Mesenchymal stem cell (in vitro differentiated cells and primary cell): ENCODE data around the gene KCNG4.
A peak's percentile ranks its signal among the peaks of the same experiment; 100 is the strongest.

Experiments used
- DNase-seq: peaks from one replicate; pipeline ENCODE4 v3.0.0-alpha.2; 2013
- H2AFZ ChIP-seq: one replicate; pipeline ENCODE4 v1.6.1; 2013; ENCODE audit warnings: low read depth, mild to moderate bottlenecking, control low read depth, inconsistent platforms, low read length, moderate library complexity
- H2AK5ac ChIP-seq: 2 replicates; pipeline ENCODE4 v1.6.1; 2013; ENCODE audit warnings: low read length, moderate library complexity, mild to moderate bottlenecking, inconsistent platforms; ENCODE audit not compliant: severe bottlenecking
- H2BK120ac ChIP-seq: one replicate; pipeline ENCODE4 v1.6.1; 2013; ENCODE audit warnings: low read depth, mild to moderate bottlenecking, inconsistent platforms, low read length, moderate library complexity
- H2BK12ac ChIP-seq, 2 experiments: one replicate each; pipeline ENCODE4 v1.6.1; 2013; ENCODE audit warnings: inconsistent platforms in 2 of 2, low read length in 2 of 2, mild to moderate bottlenecking in 2 of 2, moderate library complexity in 2 of 2, control low read depth in 1 of 2
- H2BK15ac ChIP-seq: one replicate; pipeline ENCODE4 v1.6.1; 2013; ENCODE audit warnings: mild to moderate bottlenecking, low read depth, inconsistent platforms; ENCODE audit not compliant: poor library complexity, severe bottlenecking
- H2BK5ac ChIP-seq: 2 replicates; pipeline ENCODE4 v1.6.1; 2013; ENCODE audit warnings: low read depth, mild to moderate bottlenecking, low read length, control low read depth, inconsistent platforms; ENCODE audit not compliant: poor library complexity, severe bottlenecking
- H3K14ac ChIP-seq, 2 experiments: one replicate each; pipeline ENCODE4 v1.6.1; 2013; ENCODE audit warnings: inconsistent platforms in 2 of 2, low read length in 2 of 2, control low read depth in 1 of 2, mild to moderate bottlenecking in 1 of 2, moderate library complexity in 1 of 2
- H3K18ac ChIP-seq, 2 experiments: one replicate each; pipeline ENCODE4 v1.6.1; 2013; ENCODE audit warnings: inconsistent platforms in 2 of 2, low read length in 2 of 2, control low read depth in 1 of 2, low read depth in 1 of 2, mild to moderate bottlenecking in 1 of 2
- H3K23ac ChIP-seq, 2 experiments: one replicate each; pipeline ENCODE4 v1.6.1; 2013; ENCODE audit warnings: inconsistent platforms in 2 of 2, low read length in 2 of 2, mild to moderate bottlenecking in 2 of 2, moderate library complexity in 2 of 2, control low read depth in 1 of 2
- H3K27ac ChIP-seq: 2 replicates; pipeline ENCODE4 v1.5.1; 2013; ENCODE audit warnings: mild to moderate bottlenecking, moderate library complexity, low read length, control low read depth, inconsistent platforms; ENCODE audit not compliant: poor library complexity, severe bottlenecking
- H3K27me3 ChIP-seq, 2 experiments: 2 replicates each; pipeline versions ENCODE4 v1.6.1 to v1.7.0; 2013; ENCODE audit warnings: low read length in 2 of 2, mild to moderate bottlenecking in 2 of 2, moderate library complexity in 2 of 2, control low read depth in 1 of 2, inconsistent platforms in 1 of 2; ENCODE audit not compliant: control insufficient read depth in 1 of 2, insufficient read depth in 1 of 2
- H3K36me3 ChIP-seq, 2 experiments: 2 replicates each; pipeline versions ENCODE4 v1.6.1 to v1.7.0; 2013; ENCODE audit warnings: low read length in 2 of 2, control low read depth in 1 of 2, inconsistent platforms in 1 of 2, low read depth in 1 of 2, mild to moderate bottlenecking in 1 of 2; ENCODE audit not compliant: insufficient read depth in 2 of 2, control insufficient read depth in 1 of 2
- H3K4ac ChIP-seq, 2 experiments: one replicate each; pipeline ENCODE4 v1.6.1; 2013; ENCODE audit warnings: inconsistent platforms in 2 of 2, low read length in 2 of 2, mild to moderate bottlenecking in 2 of 2, moderate library complexity in 2 of 2, control low read depth in 1 of 2, low read depth in 1 of 2
- H3K4me1 ChIP-seq: 2 replicates; pipeline ENCODE4 v1.6.1; 2013; ENCODE audit warnings: low read depth, low read length, control low read depth; ENCODE audit not compliant: control insufficient read depth, insufficient read depth
- H3K4me2 ChIP-seq: 2 replicates; pipeline ENCODE4 v1.6.1; 2013; ENCODE audit warnings: low read length, mild to moderate bottlenecking, inconsistent platforms; ENCODE audit not compliant: poor library complexity, severe bottlenecking
- H3K4me3 ChIP-seq, 2 experiments: 2 replicates each; pipeline versions ENCODE4 v1.5.1 to v1.7.0; 2013; ENCODE audit warnings: low read length in 2 of 2, mild to moderate bottlenecking in 2 of 2, control low read depth in 1 of 2, low read depth in 1 of 2; ENCODE audit not compliant: insufficient read depth in 1 of 2
- H3K79me1 ChIP-seq: replicated peaks from 2 replicates; pipeline ENCODE4 v1.6.1; 2013; ENCODE audit warnings: mild to moderate bottlenecking, control low read depth, low read length, inconsistent platforms; ENCODE audit not compliant: poor library complexity, severe bottlenecking
- H3K9ac ChIP-seq: 2 replicates; pipeline ENCODE4 v1.7.0; 2013; ENCODE audit warnings: mild to moderate bottlenecking, low read length, moderate library complexity
- H3K9me3 ChIP-seq: 2 replicates; pipeline ENCODE4 v1.7.0; 2013; ENCODE audit warnings: mild to moderate bottlenecking, low read length; ENCODE audit not compliant: control insufficient read depth
- H4K8ac ChIP-seq: one replicate; pipeline ENCODE4 v1.6.1; 2013; ENCODE audit warnings: inconsistent platforms, mild to moderate bottlenecking, low read length, moderate library complexity
- H4K91ac ChIP-seq: one replicate; pipeline ENCODE4 v1.6.1; 2013; ENCODE audit warnings: mild to moderate bottlenecking, low read length, inconsistent platforms
- WGBS: methylation state at CpG from one replicate; pipeline ENCODE4 v1.1.7; 2013; ENCODE audit warnings: mixed read lengths; 5-methylcytosine and 5-hydroxymethylcytosine counted together

Gene KCNG4

DNA sequence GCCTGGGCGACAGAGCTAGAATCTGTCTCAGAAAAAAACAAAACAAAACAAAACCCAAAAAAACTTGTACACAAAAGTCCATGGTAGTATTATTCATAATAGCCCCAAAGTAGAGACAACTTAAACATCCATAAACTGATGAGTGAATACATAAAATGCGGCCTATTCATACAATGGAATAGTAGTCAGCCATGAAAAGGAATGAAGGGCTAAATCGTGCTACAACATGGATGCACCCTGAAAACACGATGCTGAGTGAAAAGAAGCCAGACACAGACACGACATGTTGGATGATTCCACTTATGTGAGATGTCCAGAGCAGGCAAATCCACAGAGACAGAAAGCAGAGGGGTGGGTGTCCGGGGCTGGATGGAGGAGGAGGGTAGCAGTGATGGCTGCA is 12.3 kb downstream of the KCNG4 start:
- H3K4me3 ChIP-seq, result no peak overlapping the region
- H3K4ac ChIP-seq, result no peak overlapping the region
- H2BK120ac ChIP-seq, result no peak overlapping the region
- peak overlapping the region in 1 of 2 experiments; percentile 68 for H2BK12ac ChIP-seq
- no peak overlapping the region for H2BK15ac ChIP-seq
- WGBS, result 94% methylated on average over 5 of the region's 6 CpGs
- no peaks in the 10 kb centered on the region for H3K9me3 ChIP-seq
- no peaks in the 10 kb centered on the region for H3K36me3 ChIP-seq
- peak overlapping the region; percentile 19 for H4K91ac ChIP-seq
- peak overlapping the region; percentile 41 for H4K8ac ChIP-seq
- no peak overlapping the region for H3K27ac ChIP-seq
- no peaks in the 10 kb centered on the region for H3K79me1 ChIP-seq
- H2AFZ ChIP-seq, result no peak overlapping the region
- no peak overlapping the region for H3K9ac ChIP-seq
- no peak for DNase-seq
- peak overlapping the region; percentile 3 to 29 for H3K18ac ChIP-seq
- peaks cover 17% of the 10 kb centered on the region for H3K4me1 ChIP-seq
- H3K14ac ChIP-seq, result no peak overlapping the region
- no peak overlapping the region for H3K23ac ChIP-seq
- no peak overlapping the region for H3K4me2 ChIP-seq
- H3K27me3 ChIP-seq, result peaks cover 14 to 44% of the 10 kb centered on the region in 2 experiments
- H2BK5ac ChIP-seq, result no peak overlapping the region
- H2AK5ac ChIP-seq, result no peak overlapping the region

- no peak overlapping the region for H2BK5ac ChIP-seq
- whole genome bisulfite sequencing, result 93% methylated on average over 8 of the region's 8 CpGs
- no peak overlapping the region for H4K91ac ChIP-seq
- no peaks in the 10 kb centered on the region for H3K36me3 ChIP-seq
- H3K4ac ChIP-seq, result no peak overlapping the region
- H2BK12ac ChIP-seq, result peak overlapping the region in 1 of 2 experiments; percentile 42
- H3K4me1 ChIP-seq, result peaks cover 17% of the 10 kb centered on the region
- no peaks in the 10 kb centered on the region for H3K9me3 ChIP-seq
- H3K4me3 ChIP-seq, result no peak overlapping the region
- H3K18ac ChIP-seq, result no peak overlapping the region
- H4K8ac ChIP-seq, result no peak overlapping the region
- no peak overlapping the region for H3K23ac ChIP-seq
- no peaks in the 10 kb centered on the region for H3K79me1 ChIP-seq
- H2AK5ac ChIP-seq, result no peak overlapping the region
- DNase-seq, result no peak
- H2BK15ac ChIP-seq, result no peak overlapping the region
- no peak overlapping the region for H3K27ac ChIP-seq
- H3K27me3 ChIP-seq, result peaks cover 9 to 30% of the 10 kb centered on the region in 2 experiments
- H2AFZ ChIP-seq, result no peak overlapping the region
- H3K4me2 ChIP-seq, result no peak overlapping the region
- peak overlapping the region in 1 of 2 experiments; percentile 35 for H3K14ac ChIP-seq
- no peak overlapping the region for H3K9ac ChIP-seq
- no peak overlapping the region for H2BK120ac ChIP-seq
These were observed 13.8 kb downstream of the KCNG4 start for GRCh38 chr16:84226026-84226425.

GRCh38 chr16:84225571-84225970 is 14.2 kb downstream of the KCNG4 start:
- Histone ChIP-seq H3K27me3 (peaks cover 5 to 25% of the 10 kb centered on the region in 2 experiments), H2AK5ac (no peak overlapping the region), H3K9ac (no peak overlapping the region), H3K18ac (no peak overlapping the region), H2AFZ (no peak overlapping the region), H3K36me3 (no peaks in the 10 kb centered on the region), H2BK15ac (no peak overlapping the region), H3K79me1 (no peaks in the 10 kb centered on the region), H2BK5ac (no peak overlapping the region), H3K4me1 (peaks cover 17% of the 10 kb centered on the region), H3K27ac (no peak overlapping the region), H2BK120ac (no peak overlapping the region), H3K4me3 (no peak overlapping the region), H3K9me3 (no peaks in the 10 kb centered on the region), H3K4me2 (no peak overlapping the region), H3K23ac (no peak overlapping the region), H4K8ac (no peak overlapping the region), H2BK12ac (no peak overlapping the region), H4K91ac (no peak overlapping the region), H3K14ac (peak overlapping the region in 1 of 2 experiments; percentile 53), H3K4ac (no peak overlapping the region)
- no peak for DNase-seq
- WGBS, result 96% methylated on average over 7 of the region's 7 CpGs

- Histone ChIP-seq H3K4me3 (no peak overlapping the region), H3K9ac (no peak overlapping the region), H3K4ac (no peak overlapping the region), H3K4me2 (no peak overlapping the region), H3K36me3 (no peaks in the 10 kb centered on the region), H2AK5ac (no peak overlapping the region), H3K27me3 (peaks cover 4 to 26% of the 10 kb centered on the region in 2 experiments), H3K27ac (no peak overlapping the region), H2BK5ac (no peak overlapping the region), H4K91ac (no peak overlapping the region), H3K79me1 (no peaks in the 10 kb centered on the region), H3K4me1 (peaks cover 17% of the 10 kb centered on the region), H2BK120ac (no peak overlapping the region), H3K9me3 (no peaks in the 10 kb centered on the region), H3K23ac (no peak overlapping the region), H3K18ac (no peak overlapping the region), H3K14ac (no peak overlapping the region), H2BK12ac (no peak overlapping the region), H2BK15ac (no peak overlapping the region), H4K8ac (no peak overlapping the region), H2AFZ (no peak overlapping the region)
- no peak for DNase-seq
- WGBS, result 87% methylated on average over 3 of the region's 3 CpGs
These were observed 14.7 kb downstream of the KCNG4 start for GRCh38 chr16:84225126-84225525.
